A673 (cell line): ENCODE data around the gene BRD4. TPM values are rescaled to one million over a fixed set of nuclear protein-coding genes. Genes with fewer than 3 reads are reported as not detected.

Experiments used
- BruUV-seq: library from RNA; stranded (reverse); fragments of 400-500 nt; replicated peaks from 2 replicates; lab custom pipeline; 2021; lab: Mats Ljungman, UMichigan
- CTCF ChIA-PET: fragments of 300-600 bp; sonication (Branson Sonifier 250); formaldehyde crosslinking; loops from one replicate; lab custom pipeline; 2022; ENCODE audit warnings: antibody characterized with exemption; lab: Charles Lee
- POLR2A ChIA-PET: fragments of 300-600 bp; sonication (Branson Sonifier 250); formaldehyde crosslinking; loops from one replicate; lab custom pipeline; 2022; ENCODE audit warnings: antibody characterized with exemption; ENCODE audit not compliant: low non-redundant PET; lab: Charles Lee
- DNase-seq: peaks from one replicate; pipeline ENCODE4 v3.0.0-alpha.2; 2015; ENCODE audit warnings: low spot score
- H3K27ac ChIP-seq: fragments of 200-600 bp; sonication (generic); 2 replicates; pipeline ENCODE4 v1.5.1; 2016; ENCODE audit warnings: mixed run types, low read depth, mild to moderate bottlenecking, mixed read lengths, antibody characterized with exemption, low read length; ENCODE audit not compliant: poor library complexity, severe bottlenecking
- H3K27me3 ChIP-seq: fragments of 200-600 bp; sonication (generic); replicated peaks from 2 replicates; pipeline ENCODE4 v1.6.1; 2017; ENCODE audit warnings: mixed run types, low read depth, mild to moderate bottlenecking, mixed read lengths, antibody characterized with exemption, low read length; ENCODE audit not compliant: insufficient read depth, poor library complexity
- H3K36me3 ChIP-seq: fragments of 200-600 bp; sonication (generic); 2 replicates; pipeline ENCODE4 v1.6.1; 2016; ENCODE audit warnings: mixed run types, mild to moderate bottlenecking, mixed read lengths, antibody characterized with exemption, low read length; ENCODE audit not compliant: insufficient read depth, poor library complexity, severe bottlenecking
- H3K4me1 ChIP-seq: fragments of 200-600 bp; sonication (generic); 2 replicates; pipeline ENCODE4 v1.6.1; 2017; ENCODE audit warnings: mixed run types, mild to moderate bottlenecking, mixed read lengths, antibody characterized with exemption, low read length; ENCODE audit not compliant: insufficient read depth, poor library complexity, severe bottlenecking
- H3K4me3 ChIP-seq: fragments of 200-600 bp; sonication (generic); 2 replicates; pipeline ENCODE4 v1.5.1; 2016; ENCODE audit warnings: low read depth, mixed run types, mild to moderate bottlenecking, mixed read lengths, low read length; ENCODE audit not compliant: poor library complexity, severe bottlenecking
- H3K9me3 ChIP-seq: fragments of 200-600 bp; sonication (generic); 2 replicates; pipeline ENCODE4 v1.6.1; 2016; ENCODE audit warnings: mixed run types, low read depth, mild to moderate bottlenecking, mixed read lengths, antibody characterized with exemption, low read length; ENCODE audit not compliant: poor library complexity, severe bottlenecking
- CTCF ChIP-seq: fragments of 300-800, 200-600 bp; sonication (generic); conservative IDR thresholded peaks from 2 replicates; pipeline ENCODE4 v1.5.1; 2017; ENCODE audit warnings: low read depth, mild to moderate bottlenecking, antibody characterized with exemption, low read length, moderate library complexity, mixed read lengths
- EZH2 ChIP-seq: fragments of 200-600 bp; sonication (generic); IDR thresholded peaks from 2 replicates; pipeline ENCODE4 v1.6.1; 2017; ENCODE audit warnings: borderline replicate concordance, low read depth, mild to moderate bottlenecking, mixed read lengths, antibody characterized with exemption, low read length; ENCODE audit not compliant: poor library complexity, severe bottlenecking
- intact Hi-C: fragments of 100-400 bp; cut with micrococcal nuclease; formaldehyde crosslinking; loops from one replicate; pipeline ENCODE4 v1.10.0; 2022; ENCODE audit not compliant: unreplicated experiment
- total RNA-seq: library from RNA; stranded (reverse); gene quantifications from 2 replicates; pipeline ENCODE4 v1.2.3, GENCODE V29; 2021

Gene BRD4
- total RNA-seq, 1 experiment from 2014 or later: 174 TPM

GRCh38 chr19:15263361-15263985 lies 68.9 kb downstream of the BRD4 start:
- ChIA-PET CTCF (no interaction called here), POLR2A (no interaction called here)
- Histone ChIP-seq H3K9me3 (no peaks in the 10 kb centered on the region), H3K4me3 (no peak overlapping the region), H3K27ac (no peak overlapping the region), H3K4me1 (no peaks in the 10 kb centered on the region), H3K36me3 (peaks cover 91% of the 10 kb centered on the region), H3K27me3 (no peaks in the 10 kb centered on the region)
- TF ChIP-seq CTCF (no peak), EZH2 (no peak)
- no peak for DNase-seq
- BruUV-seq: no TSS peak
- intact Hi-C loops: loop anchor here (5.0 to 10.0 kb wide), 2 partner anchors 64 to 151 kb away; partner anchors contain the start of gene AKAP8L

GRCh38 chr19:15262011-15262410 lies 70.3 kb downstream of the BRD4 start:
- Histone ChIP-seq H3K36me3 (peaks cover 94% of the 10 kb centered on the region), H3K4me3 (no peak overlapping the region), H3K4me1 (no peaks in the 10 kb centered on the region), H3K27me3 (no peaks in the 10 kb centered on the region), H3K9me3 (no peaks in the 10 kb centered on the region), H3K27ac (no peak overlapping the region)
- POLR2A ChIA-PET: no interaction called here
- CTCF ChIA-PET: no interaction called here
- no TSS peak for BruUV-seq
- no peak for TF ChIP-seq CTCF
- TF ChIP-seq EZH2: no peak
- intact Hi-C loops: loop anchor here (5.0 to 10.0 kb wide), 2 partner anchors 65 to 153 kb away; partner anchors contain the start of gene AKAP8L
- no peak for DNase-seq

GRCh38 chr19:15260939-15261338 lies 71.4 kb downstream of the BRD4 start:
- POLR2A ChIA-PET: no interaction called here
- CTCF ChIA-PET: interaction anchor here (0.7 kb wide), 1 partner anchor 38 kb away, joined by 5 read pairs; no protein-coding TSS in a partner anchor
- Histone ChIP-seq H3K27ac (no peak overlapping the region), H3K27me3 (no peaks in the 10 kb centered on the region), H3K9me3 (no peaks in the 10 kb centered on the region), H3K4me1 (no peaks in the 10 kb centered on the region), H3K36me3 (peaks cover 94% of the 10 kb centered on the region), H3K4me3 (no peak overlapping the region)
- DNase-seq: peak; percentile 49
- no TSS peak for BruUV-seq
- TF ChIP-seq EZH2 (no peak), CTCF (peak; percentile 49; the same call in 1 of the 2 replicates)
- intact Hi-C loops: loop anchor here (5.0 to 10.0 kb wide), 2 partner anchors 66 to 154 kb away; partner anchors contain the start of gene AKAP8L
